Caco-2 (cell line): ENCODE data around the gene KLF6. TPM values are rescaled to one million over a fixed set of nuclear protein-coding genes. Genes with fewer than 3 reads are reported as not detected.

ENCODE experiments used
- BruUV-seq: library from RNA; stranded (reverse); fragments of 400-500 nt; replicated peaks from 2 replicates; lab custom pipeline; 2021; lab: Mats Ljungman, UMichigan
- CTCF ChIA-PET: fragments of 300-600 bp; sonication (Branson Sonifier 250); formaldehyde crosslinking; loops from one replicate; lab custom pipeline; 2022; ENCODE audit warnings: antibody characterized with exemption; lab: Charles Lee
- POLR2A ChIA-PET: fragments of 300-600 bp; sonication (Branson Sonifier 250); formaldehyde crosslinking; loops from one replicate; lab custom pipeline; 2022; ENCODE audit warnings: antibody characterized with exemption; lab: Charles Lee
- DNase-seq, 2 experiments: peaks; one replicate each; pipeline versions ENCODE4 v3.0.0 to v3.0.0-alpha.2; 2020 to 2022
- H3K27me3 ChIP-seq: replicated peaks from 2 replicates; pipeline ENCODE4 v1.6.0; 2011; ENCODE audit warnings: low read length; ENCODE audit not compliant: control insufficient read depth, insufficient read depth
- H3K36me3 ChIP-seq: 2 replicates; pipeline ENCODE4 v1.5.1; 2011; ENCODE audit warnings: low read length; ENCODE audit not compliant: control insufficient read depth, insufficient read depth
- H3K4me1 ChIP-seq: fragments of 250-450 bp; sonication (Bioruptor Pico); 2 replicates; pipeline ENCODE4 v1.5.1; 2020; ENCODE audit warnings: mild to moderate bottlenecking
- H3K4me3 ChIP-seq: 2 replicates; pipeline ENCODE4 v1.5.1; 2011; ENCODE audit warnings: low read depth, mild to moderate bottlenecking, control low read depth, low read length
- H3K9me3 ChIP-seq: fragments of 250-450 bp; sonication (Bioruptor Pico); 2 replicates; pipeline ENCODE4 v1.5.1; 2020; ENCODE audit warnings: mild to moderate bottlenecking, moderate library complexity
- H3K27ac Mint-ChIP-seq: one replicate; pipeline ENCODE4 v1.8.0; 2022; ENCODE audit warnings: mixed read lengths; ENCODE audit not compliant: unreplicated experiment
- H3K27me3 Mint-ChIP-seq: one replicate; pipeline ENCODE4 v1.8.0; 2022; ENCODE audit warnings: mixed read lengths; ENCODE audit not compliant: insufficient read depth, unreplicated experiment
- H3K36me3 Mint-ChIP-seq: one replicate; pipeline ENCODE4 v1.8.0; 2022; ENCODE audit warnings: mild to moderate bottlenecking, mixed read lengths; ENCODE audit not compliant: insufficient read depth, unreplicated experiment
- H3K4me1 Mint-ChIP-seq: one replicate; pipeline ENCODE4 v1.8.0; 2022; ENCODE audit warnings: low read depth, mixed read lengths; ENCODE audit not compliant: unreplicated experiment
- H3K4me3 Mint-ChIP-seq: one replicate; pipeline ENCODE4 v1.8.0; 2022; ENCODE audit warnings: mild to moderate bottlenecking, moderate library complexity, mixed read lengths; ENCODE audit not compliant: unreplicated experiment
- H3K9me3 Mint-ChIP-seq: one replicate; pipeline ENCODE4 v1.8.0; 2022; ENCODE audit warnings: mixed read lengths; ENCODE audit not compliant: unreplicated experiment
- CTCF ChIP-seq, 2 experiments: fragments of 200-600 bp in 1 of 2; IDR thresholded peaks; 1 replicate in 1 of 2; 2 replicates in 1 of 2; pipeline versions ENCODE4 v1.5.1 to v1.8.0; 2011 to 2022; ENCODE audit warnings: antibody characterized with exemption in 1 of 2, control low read depth in 1 of 2, inconsistent platforms in 1 of 2, low read depth in 1 of 2, low read length in 1 of 2, mild to moderate bottlenecking in 1 of 2, moderate library complexity in 1 of 2; ENCODE audit not compliant: insufficient read depth in 1 of 2, severe bottlenecking in 1 of 2, unreplicated experiment in 1 of 2
- intact Hi-C: fragments of 100-400 bp; cut with micrococcal nuclease; formaldehyde crosslinking; loops from one replicate; pipeline ENCODE4 v1.10.0; 2022; ENCODE audit not compliant: unreplicated experiment
- total RNA-seq: library from RNA; stranded (reverse); gene quantifications from 2 replicates; pipeline ENCODE4 v1.2.3, GENCODE V29; 2022

KLF6 gene
- total RNA-seq, 1 experiment from 2014 or later: 84.5 TPM

GRCh38 chr10:3729397-3729976, 55.5 kb downstream of the KLF6 start:
- Mint-ChIP-seq H3K36me3 (no peaks in the 10 kb centered on the region), H3K27me3 (no peaks in the 10 kb centered on the region), H3K4me1 (peaks cover 6% of the 10 kb centered on the region), H3K27ac (no peak overlapping the region), H3K4me3 (no peak overlapping the region), H3K9me3 (peaks cover 12% of the 10 kb centered on the region)
- CTCF ChIA-PET: no interaction called here
- BruUV-seq: no TSS peak
- no peaks in the 10 kb centered on the region for H3K36me3 ChIP-seq
- H3K4me3 ChIP-seq: no peak overlapping the region
- no peaks in the 10 kb centered on the region for H3K27me3 ChIP-seq
- no peak for TF ChIP-seq CTCF (IDR thresholded peaks at IDR 0.05; ENCODE audit: insufficient read depth in 1 of 2, low read depth in 1 of 2, low read length in 1 of 2, severe bottlenecking in 1 of 2, unreplicated experiment in 1 of 2)
- no peak for DNase-seq
- intact Hi-C loops: no loop called here
- H3K9me3 ChIP-seq: peaks cover 13% of the 10 kb centered on the region; the same call in 1 of the 2 replicates
- POLR2A ChIA-PET: interaction anchor here (0.6 kb wide), 1 partner anchor 16 kb away, joined by 3 read pairs; no protein-coding TSS in a partner anchor
- no peaks in the 10 kb centered on the region for H3K4me1 ChIP-seq

GRCh38 chr10:3728563-3728962, 56.4 kb downstream of the KLF6 start:
- no TSS peak for BruUV-seq
- H3K4me1 ChIP-seq: no peaks in the 10 kb centered on the region
- POLR2A ChIA-PET: no interaction called here

GRCh38 chr10:3727268-3727667, 57.7 kb downstream of the KLF6 start:
- ChIA-PET CTCF (no interaction called here), POLR2A (no interaction called here)
- peaks cover 6% of the 10 kb centered on the region for H3K4me1 Mint-ChIP-seq
- H3K36me3 Mint-ChIP-seq: no peaks in the 10 kb centered on the region
- intact Hi-C loops: no loop called here
- TF ChIP-seq CTCF (IDR thresholded peaks at IDR 0.05; ENCODE audit: insufficient read depth in 1 of 2, low read depth in 1 of 2, low read length in 1 of 2, severe bottlenecking in 1 of 2, unreplicated experiment in 1 of 2): no peak
- peaks cover 5% of the 10 kb centered on the region for H3K9me3 Mint-ChIP-seq
- H3K4me3 Mint-ChIP-seq: no peak overlapping the region
- H3K27me3 Mint-ChIP-seq: no peaks in the 10 kb centered on the region
- BruUV-seq: no TSS peak
- Histone ChIP-seq H3K36me3 (no peaks in the 10 kb centered on the region), H3K4me3 (no peak overlapping the region), H3K27me3 (no peaks in the 10 kb centered on the region), H3K9me3 (peaks cover 7% of the 10 kb centered on the region; the same call in 1 of the 2 replicates), H3K4me1 (no peaks in the 10 kb centered on the region)
- DNase-seq: no peak
- no peak overlapping the region for H3K27ac Mint-ChIP-seq

More at GRCh38 chr10:3728563-3728962, 56.4 kb downstream of the KLF6 start:
- H3K4me3 Mint-ChIP-seq: no peak overlapping the region
- H3K27me3 Mint-ChIP-seq: no peaks in the 10 kb centered on the region
- peaks cover 13% of the 10 kb centered on the region; the same call in 1 of the 2 replicates for H3K9me3 ChIP-seq
- CTCF ChIA-PET: no interaction called here
- TF ChIP-seq CTCF (IDR thresholded peaks at IDR 0.05; ENCODE audit: insufficient read depth in 1 of 2, low read depth in 1 of 2, low read length in 1 of 2, severe bottlenecking in 1 of 2, unreplicated experiment in 1 of 2): no peak
- no peak overlapping the region for H3K4me3 ChIP-seq
- intact Hi-C loops: no loop called here
- H3K36me3 Mint-ChIP-seq: no peaks in the 10 kb centered on the region
- H3K27me3 ChIP-seq: no peaks in the 10 kb centered on the region
- H3K27ac Mint-ChIP-seq: no peak overlapping the region
- peaks cover 6% of the 10 kb centered on the region for H3K4me1 Mint-ChIP-seq
- DNase-seq: no peak
- H3K36me3 ChIP-seq: no peaks in the 10 kb centered on the region
- peaks cover 12% of the 10 kb centered on the region for H3K9me3 Mint-ChIP-seq
